Kidney epithelial cell (primary cell): ENCODE measurements around the gene EXT2. TPM values are rescaled to one million over a fixed set of nuclear protein-coding genes. Genes with fewer than 3 reads are reported as not detected.
A peak's percentile ranks its signal among the peaks of the same experiment; 100 is the strongest.

ENCODE experiments used
- DNase-seq: peaks from one replicate; pipeline ENCODE4 v3.0.0-alpha.2; 2010; ENCODE audit warnings: low read depth
- H3K27me3 ChIP-seq: 2 replicates; pipeline ENCODE4 v1.6.0; 2011; ENCODE audit warnings: low read length; ENCODE audit not compliant: control insufficient read depth, insufficient read depth
- H3K36me3 ChIP-seq: 2 replicates; pipeline ENCODE4 v1.5.1; 2011; ENCODE audit warnings: low read length; ENCODE audit not compliant: control insufficient read depth, insufficient read depth
- H3K4me3 ChIP-seq: 2 replicates; pipeline ENCODE4 v1.5.1; 2011; ENCODE audit warnings: low read depth, mild to moderate bottlenecking, control low read depth, low read length
- total RNA-seq: library from RNA; depleted of rRNA; stranded (reverse); fragments of >200 nt; gene quantifications from 2 replicates; pipeline ENCODE4 v1.2.3, GENCODE V29; 2015
- TF ChIP-seq, protein P1 (sequence below): IDR thresholded peaks from 2 replicates; pipeline ENCODE4 v1.5.1; 2011; ENCODE audit warnings: mild to moderate bottlenecking, moderate library complexity, low read length, control low read depth, inconsistent platforms; ENCODE audit not compliant: insufficient read depth, poor library complexity, severe bottlenecking

EXT2 gene
- total RNA-seq, 1 donor from 2014 or later = 83.5 TPM

DNA sequence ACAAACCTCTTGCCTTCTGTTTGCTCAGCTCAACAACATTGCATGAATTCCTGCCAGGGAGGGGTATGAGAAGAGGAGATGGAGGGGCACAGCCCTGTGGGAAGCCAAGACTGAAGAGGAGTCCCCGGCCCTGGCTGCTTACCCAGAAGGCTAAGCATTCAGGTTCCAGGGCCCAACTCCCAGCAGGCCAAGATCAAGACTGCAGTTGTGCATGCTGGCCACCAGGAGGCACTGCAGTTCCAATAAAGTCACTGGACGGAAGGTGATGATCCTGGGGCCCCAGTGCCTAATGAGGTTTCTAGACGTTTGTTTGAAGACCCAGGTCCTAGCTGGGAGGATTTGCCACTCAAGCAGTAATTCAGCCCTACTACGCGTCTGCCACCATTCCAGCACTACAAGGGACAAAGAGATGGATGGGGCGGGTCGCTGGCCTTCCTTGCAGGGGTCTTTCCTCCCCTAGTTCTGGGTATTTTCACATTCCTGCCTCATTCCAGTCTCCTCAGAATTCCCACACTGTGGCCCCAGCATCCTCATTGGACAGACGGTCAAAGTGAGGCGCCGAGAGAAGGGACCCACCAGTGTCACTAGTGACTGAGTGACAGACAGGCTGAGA is 190.9 kb downstream of the EXT2 start:
- H3K36me3 ChIP-seq = no peaks in the 10 kb centered on the region
- TF ChIP-seq, protein P1, sequence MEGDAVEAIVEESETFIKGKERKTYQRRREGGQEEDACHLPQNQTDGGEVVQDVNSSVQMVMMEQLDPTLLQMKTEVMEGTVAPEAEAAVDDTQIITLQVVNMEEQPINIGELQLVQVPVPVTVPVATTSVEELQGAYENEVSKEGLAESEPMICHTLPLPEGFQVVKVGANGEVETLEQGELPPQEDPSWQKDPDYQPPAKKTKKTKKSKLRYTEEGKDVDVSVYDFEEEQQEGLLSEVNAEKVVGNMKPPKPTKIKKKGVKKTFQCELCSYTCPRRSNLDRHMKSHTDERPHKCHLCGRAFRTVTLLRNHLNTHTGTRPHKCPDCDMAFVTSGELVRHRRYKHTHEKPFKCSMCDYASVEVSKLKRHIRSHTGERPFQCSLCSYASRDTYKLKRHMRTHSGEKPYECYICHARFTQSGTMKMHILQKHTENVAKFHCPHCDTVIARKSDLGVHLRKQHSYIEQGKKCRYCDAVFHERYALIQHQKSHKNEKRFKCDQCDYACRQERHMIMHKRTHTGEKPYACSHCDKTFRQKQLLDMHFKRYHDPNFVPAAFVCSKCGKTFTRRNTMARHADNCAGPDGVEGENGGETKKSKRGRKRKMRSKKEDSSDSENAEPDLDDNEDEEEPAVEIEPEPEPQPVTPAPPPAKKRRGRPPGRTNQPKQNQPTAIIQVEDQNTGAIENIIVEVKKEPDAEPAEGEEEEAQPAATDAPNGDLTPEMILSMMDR = peak; percentile 92
- no peak overlapping the region for H3K4me3 ChIP-seq
- no peak for DNase-seq
- no peaks in the 10 kb centered on the region for H3K27me3 ChIP-seq

DNA sequence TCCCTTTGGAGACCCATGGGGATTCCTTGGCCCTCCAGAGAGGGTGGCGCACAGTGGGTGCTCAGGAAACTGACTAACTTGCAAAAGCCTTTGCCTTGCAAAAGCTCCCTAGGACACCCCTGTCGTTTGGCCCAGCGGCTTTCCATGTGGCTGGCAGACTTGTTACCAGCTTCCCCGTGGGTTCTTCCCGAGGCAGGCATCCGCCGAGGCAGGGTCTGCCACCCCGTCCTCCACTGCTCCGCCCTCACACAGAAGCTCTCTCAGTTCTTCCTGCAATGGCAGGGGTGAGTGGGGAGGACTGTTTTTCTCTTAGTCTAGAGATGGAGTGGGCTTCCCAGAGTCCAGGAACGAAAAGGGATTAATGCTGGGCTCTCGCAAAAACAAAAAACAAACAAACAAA is 191.4 kb downstream of the EXT2 start:
- no peaks in the 10 kb centered on the region for H3K27me3 ChIP-seq
- no peak for DNase-seq
- H3K4me3 ChIP-seq = no peak overlapping the region
- TF ChIP-seq, protein P1 = no peak
- no peaks in the 10 kb centered on the region for H3K36me3 ChIP-seq

DNA sequence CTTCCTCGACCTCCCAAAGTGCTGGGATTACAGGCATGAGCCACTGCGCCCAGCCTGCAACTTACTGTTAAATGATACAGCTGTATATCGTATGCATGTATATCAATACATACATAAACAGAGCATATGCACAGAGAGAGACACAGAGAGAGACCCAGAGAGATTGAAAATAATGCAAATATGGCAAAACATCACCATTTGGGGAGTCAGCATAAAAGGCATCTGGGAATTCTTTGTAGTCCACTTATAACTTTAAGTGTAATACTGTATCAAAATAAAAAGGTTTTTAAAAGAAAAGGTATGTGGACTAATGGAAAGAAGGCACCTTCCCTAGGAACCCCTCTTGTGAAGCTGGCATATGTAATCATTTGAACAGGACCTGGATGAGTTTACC is 192.7 kb downstream of the EXT2 start:
- DNase-seq = no peak
- H3K36me3 ChIP-seq = no peaks in the 10 kb centered on the region
- H3K27me3 ChIP-seq = no peaks in the 10 kb centered on the region
- TF ChIP-seq, protein P1 = no peak
- H3K4me3 ChIP-seq = no peak overlapping the region

DNA sequence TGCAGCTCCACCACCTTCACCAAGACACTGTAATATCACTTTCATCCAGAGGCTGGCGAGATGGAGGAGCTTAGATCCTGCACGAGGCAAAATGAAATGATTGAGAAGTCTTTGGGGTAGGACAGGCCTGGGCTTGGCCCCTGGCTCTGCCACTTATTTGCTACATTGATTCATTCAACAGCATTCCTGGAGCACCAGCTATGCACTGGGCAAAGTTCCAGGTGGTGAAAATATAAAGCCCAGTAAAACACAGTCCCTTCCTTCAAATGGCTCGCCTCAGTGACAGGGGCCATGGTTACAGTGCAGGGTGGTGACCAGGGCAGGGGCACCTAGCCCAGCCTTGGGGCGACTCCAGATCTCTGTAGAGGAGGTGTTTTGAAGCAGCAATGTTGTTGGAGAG is 194.7 kb downstream of the EXT2 start:
- DNase-seq = no peak
- no peaks in the 10 kb centered on the region for H3K36me3 ChIP-seq

More for the DNA sequence above, 194.7 kb downstream of the EXT2 start:
- TF ChIP-seq, protein P1 = no peak
- H3K27me3 ChIP-seq = peaks cover 2% of the 10 kb centered on the region
- H3K4me3 ChIP-seq = no peak overlapping the region

Other genes starting within 250 kb of the EXT2 start
- gene ALKBH3, start 214.8 kb upstream of the EXT2 start, total RNA-seq = 38.5 and 48.0 TPM in 2 replicates
- gene C11orf96, start 153.0 kb upstream of the EXT2 start, total RNA-seq = 13.7 and 14.0 TPM in 2 replicates
- gene ACCSL, start 47.7 kb upstream of the EXT2 start, total RNA-seq = not detected in 2 replicates
- gene ACCS, start 29.4 kb upstream of the EXT2 start, total RNA-seq = 14.3 and 17.6 TPM in 2 replicates
- not detected in 2 replicates for gene ALX4, start 214.5 kb downstream of the EXT2 start, total RNA-seq